Glutamatergic neuron (in vitro differentiated cells): ENCODE measurements around the gene GPR137B. TPM values are rescaled to one million over a fixed set of nuclear protein-coding genes. Genes with fewer than 3 reads are reported as not detected.

Source experiments
- DNase-seq: peaks from one replicate; pipeline ENCODE4 v3.0.0; 2022
- H3K27ac Mint-ChIP-seq: one replicate; pipeline ENCODE4 v1.8.0; 2020; ENCODE audit warnings: mild to moderate bottlenecking, mixed read lengths, inconsistent platforms; ENCODE audit not compliant: unreplicated experiment
- H3K27me3 Mint-ChIP-seq: one replicate; pipeline ENCODE4 v1.8.0; 2020; ENCODE audit warnings: mild to moderate bottlenecking, moderate library complexity, mixed read lengths, inconsistent platforms; ENCODE audit not compliant: unreplicated experiment
- H3K36me3 Mint-ChIP-seq: one replicate; pipeline ENCODE4 v1.8.0; 2020; ENCODE audit warnings: mild to moderate bottlenecking, mixed read lengths, inconsistent platforms; ENCODE audit not compliant: unreplicated experiment
- H3K4me1 Mint-ChIP-seq: one replicate; pipeline ENCODE4 v1.8.0; 2020; ENCODE audit warnings: mild to moderate bottlenecking, low read depth, mixed read lengths, inconsistent platforms; ENCODE audit not compliant: unreplicated experiment
- H3K4me3 Mint-ChIP-seq: one replicate; pipeline ENCODE4 v1.8.0; 2020; ENCODE audit warnings: mild to moderate bottlenecking, mixed read lengths, inconsistent platforms; ENCODE audit not compliant: unreplicated experiment
- H3K9me3 Mint-ChIP-seq: one replicate; pipeline ENCODE4 v1.8.0; 2020; ENCODE audit warnings: mild to moderate bottlenecking, moderate library complexity, mixed read lengths, inconsistent platforms; ENCODE audit not compliant: unreplicated experiment
- total RNA-seq: library from RNA; stranded (reverse); fragmentation: NEBNext Ultra II Directional; extraction: Animal tissue kit (Norgen Biotek cat#: 25700); gene quantifications from one replicate; pipeline ENCODE4 v1.2.1, GENCODE V29; 2021; ENCODE audit not compliant: unreplicated experiment
- TF ChIP-seq, protein P1 (sequence below): fragments of 200-600 bp; sonication (generic); IDR thresholded peaks from one replicate; pipeline ENCODE4 v1.5.0; 2021; ENCODE audit not compliant: partially characterized antibody, unreplicated experiment

GPR137B gene
- total RNA-seq, 1 donor from 2014 or later, result 22.5 TPM

DNA sequence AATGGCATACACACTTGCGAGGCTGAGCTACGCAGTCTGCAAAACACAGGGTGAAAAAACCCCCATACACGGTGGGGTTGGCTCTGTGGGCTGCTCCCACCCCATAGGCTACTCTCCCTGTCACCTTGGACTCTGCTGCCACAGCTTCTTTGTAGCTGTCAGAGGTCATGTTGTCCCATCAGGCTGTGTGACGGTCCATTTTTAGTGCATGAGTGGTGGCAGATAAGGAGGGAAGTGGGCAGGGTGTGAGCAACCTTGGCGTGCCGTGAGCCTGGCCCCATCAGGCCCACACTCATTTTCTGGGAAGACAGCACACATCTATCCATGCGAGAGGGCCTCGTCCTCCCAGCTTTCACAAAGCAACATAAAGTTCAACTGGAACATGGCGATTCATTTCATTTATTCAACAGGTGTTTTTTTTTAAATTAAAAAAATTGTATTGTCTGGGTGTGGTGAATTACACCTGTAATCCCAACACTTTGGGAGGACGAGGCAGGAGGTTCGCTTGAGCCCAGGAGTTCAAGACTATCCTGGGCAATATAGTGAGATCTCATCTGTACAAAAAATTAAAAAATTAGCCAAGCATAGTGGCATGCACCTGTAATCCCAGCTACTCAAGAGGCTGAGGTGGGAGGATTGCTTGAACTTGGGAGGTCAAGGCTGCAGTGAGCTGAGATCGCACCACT is 9.5 kb downstream of the GPR137B start:
- TF ChIP-seq, protein P1, sequence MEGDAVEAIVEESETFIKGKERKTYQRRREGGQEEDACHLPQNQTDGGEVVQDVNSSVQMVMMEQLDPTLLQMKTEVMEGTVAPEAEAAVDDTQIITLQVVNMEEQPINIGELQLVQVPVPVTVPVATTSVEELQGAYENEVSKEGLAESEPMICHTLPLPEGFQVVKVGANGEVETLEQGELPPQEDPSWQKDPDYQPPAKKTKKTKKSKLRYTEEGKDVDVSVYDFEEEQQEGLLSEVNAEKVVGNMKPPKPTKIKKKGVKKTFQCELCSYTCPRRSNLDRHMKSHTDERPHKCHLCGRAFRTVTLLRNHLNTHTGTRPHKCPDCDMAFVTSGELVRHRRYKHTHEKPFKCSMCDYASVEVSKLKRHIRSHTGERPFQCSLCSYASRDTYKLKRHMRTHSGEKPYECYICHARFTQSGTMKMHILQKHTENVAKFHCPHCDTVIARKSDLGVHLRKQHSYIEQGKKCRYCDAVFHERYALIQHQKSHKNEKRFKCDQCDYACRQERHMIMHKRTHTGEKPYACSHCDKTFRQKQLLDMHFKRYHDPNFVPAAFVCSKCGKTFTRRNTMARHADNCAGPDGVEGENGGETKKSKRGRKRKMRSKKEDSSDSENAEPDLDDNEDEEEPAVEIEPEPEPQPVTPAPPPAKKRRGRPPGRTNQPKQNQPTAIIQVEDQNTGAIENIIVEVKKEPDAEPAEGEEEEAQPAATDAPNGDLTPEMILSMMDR, result no peak
- H3K27ac Mint-ChIP-seq, result peak overlapping the region; percentile 62

DNA sequence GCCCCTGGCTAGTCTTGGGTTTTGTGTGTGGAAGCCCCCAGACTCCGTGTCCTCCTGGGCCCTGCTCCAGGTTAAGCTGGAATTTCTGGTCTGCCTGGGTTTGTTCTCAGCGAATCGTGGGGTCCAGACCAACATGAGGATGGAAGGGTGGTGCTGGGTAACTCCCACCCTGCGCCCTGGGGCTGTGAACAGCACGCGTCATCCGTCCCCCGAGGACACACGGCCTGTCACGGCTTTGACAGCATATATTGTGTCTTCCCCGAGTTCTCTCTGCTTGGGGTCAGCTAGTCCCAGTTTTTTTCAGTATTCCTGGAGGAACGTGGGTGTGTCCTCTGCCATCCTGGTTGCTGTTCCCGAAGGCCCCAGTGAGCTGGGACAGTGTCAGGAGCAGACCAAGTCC is 11.8 kb downstream of the GPR137B start:
- Mint-ChIP-seq H3K4me1 (peaks cover 52% of the 10 kb centered on the region), H3K36me3 (no peaks in the 10 kb centered on the region), H3K27me3 (peaks cover 14% of the 10 kb centered on the region), H3K4me3 (peak overlapping the region; percentile 47), H3K27ac (peak overlapping the region; percentile 39), H3K9me3 (peaks cover 10% of the 10 kb centered on the region)
- DNase-seq, result no peak
- TF ChIP-seq, protein P1, result no peak

More for the DNA sequence above, 9.5 kb downstream of the GPR137B start:
- Mint-ChIP-seq H3K4me1 (peaks cover 60% of the 10 kb centered on the region), H3K9me3 (peaks cover 5% of the 10 kb centered on the region), H3K4me3 (no peak overlapping the region), H3K36me3 (no peaks in the 10 kb centered on the region), H3K27me3 (peaks cover 10% of the 10 kb centered on the region)
- DNase-seq, result no peak

DNA sequence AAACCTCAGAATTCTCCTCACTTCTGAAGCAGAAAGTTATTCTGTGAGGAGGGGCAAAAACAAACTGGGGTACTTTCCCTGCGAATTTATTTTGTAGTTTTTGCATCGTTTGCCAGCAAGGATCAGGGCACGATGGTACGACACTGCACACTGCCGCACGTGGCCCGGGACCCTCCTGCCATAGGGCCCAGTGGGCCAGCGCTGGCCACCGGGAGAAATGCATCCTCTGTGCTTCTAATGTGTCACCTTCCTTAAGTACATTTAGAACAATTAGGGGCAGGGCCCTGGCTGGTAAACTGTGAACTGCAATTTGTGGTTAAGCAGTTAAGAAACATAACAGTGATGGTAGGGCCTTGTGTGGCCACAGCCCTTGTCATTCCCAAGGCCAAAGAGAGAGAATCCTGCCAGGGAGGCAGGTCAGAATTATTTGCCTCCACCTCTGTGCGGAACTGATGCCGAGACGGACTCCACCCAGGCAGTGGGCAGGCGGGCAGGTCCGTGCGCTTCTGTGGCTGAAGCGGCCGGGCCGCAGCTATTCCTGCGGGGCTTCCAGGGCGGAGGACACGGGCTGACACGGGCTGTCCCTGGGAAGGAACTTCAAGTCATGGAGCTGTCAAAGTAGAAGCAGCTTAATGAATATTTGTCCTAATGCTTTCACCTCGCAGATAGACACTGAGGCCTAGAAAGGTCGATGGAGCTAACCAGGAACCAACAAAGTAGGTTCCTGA is 12.5 kb downstream of the GPR137B start:
- peaks cover 12% of the 10 kb centered on the region for H3K9me3 Mint-ChIP-seq
- peaks cover 13% of the 10 kb centered on the region for H3K27me3 Mint-ChIP-seq
- peak overlapping the region; percentile 47 for H3K4me3 Mint-ChIP-seq
- no peaks in the 10 kb centered on the region for H3K36me3 Mint-ChIP-seq
- TF ChIP-seq, protein P1, result no peak
- H3K27ac Mint-ChIP-seq, result peak overlapping the region; percentile 39
- no peak for DNase-seq
- peaks cover 46% of the 10 kb centered on the region for H3K4me1 Mint-ChIP-seq

DNA sequence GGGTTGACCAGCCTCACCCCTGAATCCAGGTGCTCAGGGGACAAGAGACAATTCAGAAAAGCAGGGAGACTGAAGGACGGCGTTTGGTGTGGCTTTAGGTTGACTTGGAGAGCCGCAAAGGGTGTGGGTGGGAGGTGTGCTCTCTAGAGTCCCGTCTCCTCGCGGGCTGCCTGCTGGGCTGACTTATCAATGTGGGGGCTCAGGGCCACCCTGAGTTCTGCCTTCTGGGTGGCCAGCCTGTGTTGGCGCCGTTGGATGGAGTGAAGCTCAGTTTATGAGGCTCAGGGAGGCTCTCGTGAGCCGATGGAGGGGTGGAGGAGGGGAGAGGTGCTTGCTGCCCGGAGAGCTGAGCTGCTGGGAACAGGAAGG is 13.0 kb downstream of the GPR137B start:
- no peaks in the 10 kb centered on the region for H3K36me3 Mint-ChIP-seq

More for the DNA sequence above, 13.0 kb downstream of the GPR137B start:
- no peak for DNase-seq
- peaks cover 41% of the 10 kb centered on the region for H3K4me1 Mint-ChIP-seq
- H3K27ac Mint-ChIP-seq, result no peak overlapping the region
- H3K9me3 Mint-ChIP-seq, result peaks cover 12% of the 10 kb centered on the region
- TF ChIP-seq, protein P1, result no peak
- H3K27me3 Mint-ChIP-seq, result peaks cover 11% of the 10 kb centered on the region
- H3K4me3 Mint-ChIP-seq, result peak overlapping the region; percentile 37
